PC-3 (cell line): ENCODE results near the gene RGS13. TPM values are rescaled to one million over a fixed set of nuclear protein-coding genes. Genes with fewer than 3 reads are reported as not detected.

Experiments used
- ATAC-seq: fragments of 200-7000 bp; cut with Tn5 transposase; 2 replicates; pipeline ENCODE4 v1.9.1; 2020; ENCODE audit warnings: mild to moderate bottlenecking, moderate library complexity
- BruUV-seq: library from RNA; stranded (reverse); fragments of 400-500 nt; replicated peaks from 2 replicates; lab custom pipeline; 2021; lab: Mats Ljungman, UMichigan
- CTCF ChIA-PET: fragments of 300-600 bp; sonication (Branson Sonifier 250); formaldehyde crosslinking; loops from one replicate; lab custom pipeline; 2022; ENCODE audit warnings: antibody characterized with exemption; lab: Charles Lee
- POLR2A ChIA-PET: fragments of 300-600 bp; sonication (Branson Sonifier 250); formaldehyde crosslinking; loops from one replicate; lab custom pipeline; 2022; ENCODE audit warnings: antibody characterized with exemption; ENCODE audit not compliant: unreplicated experiment; lab: Charles Lee
- DNase-seq: peaks from one replicate; pipeline ENCODE4 v3.0.0-alpha.2; 2015
- H2AFZ ChIP-seq: fragments of 300-600 bp; sonication (generic); 2 replicates; pipeline ENCODE4 v1.6.0; 2016; ENCODE audit warnings: antibody characterized with exemption, low read length
- H3F3A ChIP-seq: fragments of 300-600 bp; sonication (generic); one replicate; pipeline ENCODE4 v1.6.0; 2017; ENCODE audit warnings: antibody characterized with exemption, low read length, control low read depth, mild to moderate bottlenecking; ENCODE audit not compliant: unreplicated experiment
- H3K27ac ChIP-seq: fragments of 300-600 bp; sonication (generic); 2 replicates; pipeline ENCODE4 v1.5.1; 2016; ENCODE audit warnings: mild to moderate bottlenecking, low read length
- H3K27me3 ChIP-seq: fragments of 300-600 bp; sonication (generic); 2 replicates; pipeline ENCODE4 v1.6.1; 2016; ENCODE audit warnings: low read length, mixed read lengths
- H3K36me3 ChIP-seq: fragments of 300-600 bp; sonication (generic); 2 replicates; pipeline ENCODE4 v1.6.1; 2016; ENCODE audit warnings: low read depth, mixed run types, low read length, mixed read lengths
- H3K4me1 ChIP-seq: fragments of 300-600 bp; sonication (generic); 2 replicates; pipeline ENCODE4 v1.5.1; 2016; ENCODE audit warnings: low read length; ENCODE audit not compliant: insufficient read depth
- H3K4me2 ChIP-seq: fragments of 300-600 bp; sonication (generic); 2 replicates; pipeline ENCODE4 v1.6.0; 2016; ENCODE audit warnings: low read length
- H3K4me3 ChIP-seq: fragments of 300-600 bp; sonication (generic); 2 replicates; pipeline ENCODE4 v1.5.1; 2016; ENCODE audit warnings: mild to moderate bottlenecking, low read length, mixed read lengths
- H3K79me2 ChIP-seq: fragments of 300-600 bp; sonication (generic); 2 replicates; pipeline ENCODE4 v1.6.1; 2017; ENCODE audit warnings: low read length, mixed read lengths
- H3K9ac ChIP-seq: fragments of 300-600 bp; sonication (generic); 2 replicates; pipeline ENCODE4 v1.6.0; 2016; ENCODE audit warnings: mild to moderate bottlenecking, low read length
- H3K9me2 ChIP-seq: fragments of 300-600 bp; sonication (generic); replicated peaks from 2 replicates; pipeline ENCODE4 v1.6.1; 2016; ENCODE audit warnings: mixed run types, low read length, mixed read lengths
- H3K9me3 ChIP-seq: fragments of 300-600 bp; sonication (generic); 2 replicates; pipeline ENCODE4 v1.6.1; 2016; ENCODE audit warnings: low read length, mixed read lengths
- H4K20me1 ChIP-seq: fragments of 300-600 bp; sonication (generic); 2 replicates; pipeline ENCODE4 v1.6.1; 2016; ENCODE audit warnings: low read length, mixed read lengths
- EZH2 ChIP-seq: fragments of 300-600 bp; sonication (generic); IDR thresholded peaks from one replicate; pipeline ENCODE4 v1.6.1; 2017; ENCODE audit warnings: antibody characterized with exemption, mild to moderate bottlenecking, low read length; ENCODE audit not compliant: unreplicated experiment
- EZH2phosphoT487 ChIP-seq: fragments of 300-600 bp; sonication (generic); IDR thresholded peaks from 2 replicates; pipeline ENCODE4 v1.6.1; 2018; ENCODE audit warnings: mild to moderate bottlenecking, antibody characterized with exemption, low read length, borderline replicate concordance
- intact Hi-C: fragments of 100-400 bp; cut with micrococcal nuclease; formaldehyde crosslinking; loops from 2 replicates; pipeline ENCODE4 v1.9.0; 2023
- total RNA-seq: library from RNA; depleted of rRNA; stranded (reverse); fragments of >200 nt; gene quantifications from 2 replicates; pipeline ENCODE4 v1.2.3, GENCODE V29; 2014
- TF ChIP-seq, protein P1 (sequence below): fragments of 300-600 bp; sonication (generic); conservative IDR thresholded peaks from 2 replicates; pipeline ENCODE4 v1.5.1; 2017; ENCODE audit warnings: antibody characterized with exemption, low read depth, mild to moderate bottlenecking, low read length

Gene RGS13
- total RNA-seq, 1 experiment from 2014 or later: 0.22 TPM

DNA sequence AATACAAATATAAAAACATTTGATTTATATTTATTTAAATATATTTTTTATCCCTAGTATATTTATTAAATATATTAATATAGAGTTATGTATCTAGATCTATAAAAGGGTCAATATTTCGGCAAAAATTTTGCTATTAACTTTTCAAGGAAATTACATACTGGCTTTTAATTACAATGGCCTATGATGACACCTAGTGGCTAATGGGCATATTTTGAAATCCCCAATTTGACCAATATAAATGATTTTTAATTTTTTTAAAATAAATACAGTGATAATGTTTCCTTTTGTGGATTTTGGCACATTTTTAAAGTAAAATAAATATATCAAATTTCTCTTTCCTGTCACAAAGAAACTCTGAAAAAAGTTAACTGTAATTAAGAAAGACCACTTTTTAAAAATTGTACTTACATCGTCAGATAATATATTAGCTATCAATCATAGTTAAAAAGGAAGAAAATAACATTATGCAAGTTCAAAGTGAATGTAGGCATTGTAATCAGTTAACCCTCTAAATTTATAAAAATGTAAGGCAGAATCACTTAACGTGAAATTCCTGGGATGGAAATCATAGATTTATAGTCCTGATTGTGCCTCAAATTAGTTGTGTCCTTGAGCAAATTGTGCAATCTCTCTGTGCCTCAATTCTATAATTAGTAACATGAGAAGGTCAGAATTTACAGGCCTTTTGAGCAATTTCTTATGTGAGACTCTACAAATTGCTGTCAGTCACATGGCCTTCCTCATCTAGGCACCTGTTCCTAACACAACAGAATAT, 25.6 kb upstream of the RGS13 start:
- H3K9me3 ChIP-seq: no peaks in the 10 kb centered on the region

DNA sequence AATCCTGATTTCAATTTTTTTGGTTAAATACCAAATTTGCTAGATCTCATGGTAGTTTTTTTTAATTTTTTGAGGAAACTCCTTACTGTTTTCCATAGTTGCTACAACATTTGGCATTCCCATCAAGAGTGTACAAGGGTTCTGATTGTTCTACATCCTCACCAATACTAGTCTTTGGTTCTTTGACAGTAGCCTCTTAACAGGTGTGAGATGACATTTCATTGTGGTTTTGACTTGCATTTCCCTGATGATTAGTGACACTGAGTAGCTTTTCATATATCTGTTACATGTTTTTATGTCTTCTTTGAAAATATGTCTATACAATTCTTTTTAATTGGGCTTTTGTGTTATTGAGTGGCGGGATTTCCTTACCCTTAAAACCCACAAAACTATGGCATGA, 20.9 kb upstream of the RGS13 start:
- TF ChIP-seq EZH2 (no peak), EZH2phosphoT487 (no peak)
- TF ChIP-seq, protein P1, sequence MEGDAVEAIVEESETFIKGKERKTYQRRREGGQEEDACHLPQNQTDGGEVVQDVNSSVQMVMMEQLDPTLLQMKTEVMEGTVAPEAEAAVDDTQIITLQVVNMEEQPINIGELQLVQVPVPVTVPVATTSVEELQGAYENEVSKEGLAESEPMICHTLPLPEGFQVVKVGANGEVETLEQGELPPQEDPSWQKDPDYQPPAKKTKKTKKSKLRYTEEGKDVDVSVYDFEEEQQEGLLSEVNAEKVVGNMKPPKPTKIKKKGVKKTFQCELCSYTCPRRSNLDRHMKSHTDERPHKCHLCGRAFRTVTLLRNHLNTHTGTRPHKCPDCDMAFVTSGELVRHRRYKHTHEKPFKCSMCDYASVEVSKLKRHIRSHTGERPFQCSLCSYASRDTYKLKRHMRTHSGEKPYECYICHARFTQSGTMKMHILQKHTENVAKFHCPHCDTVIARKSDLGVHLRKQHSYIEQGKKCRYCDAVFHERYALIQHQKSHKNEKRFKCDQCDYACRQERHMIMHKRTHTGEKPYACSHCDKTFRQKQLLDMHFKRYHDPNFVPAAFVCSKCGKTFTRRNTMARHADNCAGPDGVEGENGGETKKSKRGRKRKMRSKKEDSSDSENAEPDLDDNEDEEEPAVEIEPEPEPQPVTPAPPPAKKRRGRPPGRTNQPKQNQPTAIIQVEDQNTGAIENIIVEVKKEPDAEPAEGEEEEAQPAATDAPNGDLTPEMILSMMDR: no peak
- ChIA-PET CTCF (no interaction called here), POLR2A (no interaction called here)
- H3K9me2 ChIP-seq: no peaks in the 10 kb centered on the region
- H2AFZ ChIP-seq: no peak overlapping the region
- no peak overlapping the region for H3K4me3 ChIP-seq
- no peaks in the 10 kb centered on the region for H3K36me3 ChIP-seq
- H3K4me1 ChIP-seq: no peaks in the 10 kb centered on the region; the same call in 1 of the 2 replicates
- H3K9ac ChIP-seq: no peak overlapping the region
- intact Hi-C loops: loop anchor here (10.0 kb wide), 2 partner anchors 50 to 420 kb away; no protein-coding TSS in a partner anchor
- H3F3A ChIP-seq: no peaks in the 10 kb centered on the region
- H3K4me2 ChIP-seq: no peak overlapping the region
- H3K27me3 ChIP-seq: no peaks in the 10 kb centered on the region
- H3K79me2 ChIP-seq: no peaks in the 10 kb centered on the region
- no peaks in the 10 kb centered on the region for H4K20me1 ChIP-seq
- DNase-seq (no peak), ATAC-seq (no peak)
- no peaks in the 10 kb centered on the region for H3K9me3 ChIP-seq
- no TSS peak for BruUV-seq
- no peak overlapping the region for H3K27ac ChIP-seq

More for the DNA sequence above, 25.6 kb upstream of the RGS13 start:
- Histone ChIP-seq H3K79me2 (no peaks in the 10 kb centered on the region), H2AFZ (no peak overlapping the region), H3K27ac (no peak overlapping the region), H3K4me1 (no peaks in the 10 kb centered on the region), H3K4me3 (no peak overlapping the region), H3F3A (no peaks in the 10 kb centered on the region), H3K9ac (no peak overlapping the region), H3K27me3 (no peaks in the 10 kb centered on the region), H4K20me1 (no peaks in the 10 kb centered on the region), H3K36me3 (no peaks in the 10 kb centered on the region), H3K9me2 (no peaks in the 10 kb centered on the region), H3K4me2 (no peak overlapping the region)
- TF ChIP-seq, protein P1: peak; percentile 32; the same call in 1 of the 2 replicates
- TF ChIP-seq EZH2 (no peak), EZH2phosphoT487 (no peak)
- DNase-seq (peak; percentile 39), ATAC-seq (no peak)
- BruUV-seq: no TSS peak
- intact Hi-C loops: loop anchor here (1.0 to 10.0 kb wide), 4 partner anchors 54 to 424 kb away; no protein-coding TSS in a partner anchor
- CTCF ChIA-PET: no interaction called here
- POLR2A ChIA-PET: no interaction called here

DNA sequence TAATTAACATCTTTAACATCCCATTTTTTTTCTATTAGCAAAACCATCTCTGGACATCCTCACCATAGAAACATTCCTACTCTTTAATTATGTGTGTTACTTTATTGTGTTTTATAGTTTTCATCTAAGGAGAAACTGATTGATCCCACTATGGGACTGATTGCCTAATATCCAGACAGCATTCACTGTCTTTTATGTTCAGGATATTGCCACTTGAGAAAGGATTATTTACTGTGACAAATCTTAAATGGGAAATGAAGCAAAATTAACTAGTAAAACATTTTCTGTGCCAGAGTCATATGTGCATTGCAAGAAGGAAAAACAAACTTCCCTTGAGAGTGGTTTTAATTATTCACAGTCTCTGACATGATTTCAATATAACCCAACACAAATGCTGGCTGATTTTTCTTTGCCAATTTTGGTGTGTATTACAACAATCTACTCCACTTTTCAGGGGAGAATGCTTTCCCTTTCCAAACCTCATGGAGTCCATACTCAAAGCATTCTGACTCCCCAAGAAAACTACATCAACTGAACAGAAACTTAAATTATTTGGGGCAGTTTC, 15.8 kb upstream of the RGS13 start:
- no peaks in the 10 kb centered on the region for H3K36me3 ChIP-seq
- H3F3A ChIP-seq: no peaks in the 10 kb centered on the region
- no TSS peak for BruUV-seq
- H3K79me2 ChIP-seq: no peaks in the 10 kb centered on the region
- ATAC-seq (no peak), DNase-seq (no peak)
- TF ChIP-seq EZH2: no peak
- no peak for TF ChIP-seq EZH2phosphoT487
- TF ChIP-seq, protein P1: no peak
- ChIA-PET CTCF (no interaction called here), POLR2A (no interaction called here)
- no peak overlapping the region for H3K27ac ChIP-seq
- H3K4me2 ChIP-seq: no peak overlapping the region
- no peak overlapping the region for H3K4me3 ChIP-seq
- H3K9me3 ChIP-seq: no peaks in the 10 kb centered on the region
- H2AFZ ChIP-seq: no peak overlapping the region
- H3K4me1 ChIP-seq: no peaks in the 10 kb centered on the region; the same call in 1 of the 2 replicates
- H3K27me3 ChIP-seq: no peaks in the 10 kb centered on the region
- intact Hi-C loops: no loop called here
- no peaks in the 10 kb centered on the region for H4K20me1 ChIP-seq
- no peak overlapping the region for H3K9ac ChIP-seq
- H3K9me2 ChIP-seq: no peaks in the 10 kb centered on the region
